Measurements from ENCODE around the gene NOXO1.

NOXO1 gene

DNA sequence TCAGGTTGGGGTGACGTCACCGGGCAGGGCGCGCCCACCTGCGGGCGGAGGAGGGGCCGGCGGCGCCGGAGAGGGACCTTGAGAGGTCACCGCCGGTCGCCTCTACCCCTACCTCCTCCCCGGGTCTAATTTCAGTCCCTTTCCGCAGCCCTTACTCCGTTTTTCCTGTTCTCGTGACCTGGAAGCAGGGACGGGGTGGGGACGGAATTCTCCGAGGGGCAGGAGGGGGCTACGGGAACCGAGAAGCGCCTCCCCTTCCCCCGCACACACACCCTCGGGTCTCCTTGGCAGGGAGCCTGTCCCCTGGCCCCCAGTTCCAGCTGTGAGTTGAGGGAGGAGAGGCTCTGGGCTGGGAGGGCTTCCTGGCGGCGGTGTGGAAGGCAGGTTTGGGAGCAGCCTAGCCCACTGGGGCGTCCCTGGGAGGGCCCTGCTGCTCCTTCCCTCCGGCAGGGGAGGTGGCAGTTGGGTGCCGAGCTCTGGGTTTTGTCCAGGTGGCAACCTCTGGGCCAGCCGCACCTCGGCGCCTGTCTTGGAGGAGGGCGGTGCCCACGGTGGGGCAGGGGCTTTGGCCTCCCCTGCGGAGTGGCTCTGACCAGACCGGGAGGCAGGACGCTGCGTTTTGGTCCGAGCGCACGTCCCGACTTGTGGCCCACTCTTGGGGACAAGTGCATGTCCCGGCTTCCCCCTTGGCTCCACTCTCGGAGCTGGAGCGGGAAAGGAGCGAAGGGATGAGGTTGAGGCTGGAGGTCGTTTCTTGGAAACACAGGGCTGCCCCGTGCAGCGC, 9.3 kb upstream of the NOXO1 start:
- DNase-seq (no peak), ATAC-seq (ENCODE audit: insufficient read depth, low read depth) (no peak)
- Histone ChIP-seq H3K9me3 (ENCODE audit: insufficient read depth, low read length, severe bottlenecking) (no peaks in the 10 kb centered on the region), H3K27me3 (ENCODE audit: insufficient read depth, low read length, poor library complexity) (no peaks in the 10 kb centered on the region), H3K4me3 (ENCODE audit: low read depth in 1 of 2, low read length in 2 of 2) (no peak overlapping the region), H3K9ac (ENCODE audit: low read depth, low read length) (no peak overlapping the region), H3K27ac (ENCODE audit: low read length) (no peak overlapping the region), H3K4me2 (ENCODE audit: insufficient read depth, low read length) (no peak overlapping the region), H4K20me1 (ENCODE audit: insufficient read depth, low read length) (no peaks in the 10 kb centered on the region), H2AFZ (ENCODE audit: low read depth, low read length) (no peak overlapping the region), H3K4me1 (ENCODE audit: insufficient read depth, low read length) (peaks cover under 1% of the 10 kb centered on the region; the same call in 1 of the 2 replicates), H3K79me2 (ENCODE audit: insufficient read depth, low read length) (no peaks in the 10 kb centered on the region), H3K36me3 (ENCODE audit: insufficient read depth, low read length) (peaks cover 9% of the 10 kb centered on the region)
- TF ChIP-seq CTCF (IDR thresholded peaks at IDR 0.05; ENCODE audit: borderline replicate concordance, extremely low read depth, low read length, poor library complexity, severe bottlenecking) (no peak), EZH2 (IDR thresholded peaks at IDR 0.05; ENCODE audit: borderline replicate concordance, low read depth, low read length, severe bottlenecking) (no peak)

GRCh38 chr16:1990101-1990350, 8.8 kb upstream of the NOXO1 start:
- H2AFZ ChIP-seq (ENCODE audit: low read depth, low read length): no peak overlapping the region
- DNase-seq: no peak
- no peak for TF ChIP-seq EZH2 (IDR thresholded peaks at IDR 0.05; ENCODE audit: borderline replicate concordance, low read depth, low read length, severe bottlenecking)
- TF ChIP-seq CTCF (IDR thresholded peaks at IDR 0.05; ENCODE audit: borderline replicate concordance, extremely low read depth, low read length, poor library complexity, severe bottlenecking): no peak
- H3K9ac ChIP-seq (ENCODE audit: low read depth, low read length): no peak overlapping the region
- H3K27ac ChIP-seq (ENCODE audit: low read length): no peak overlapping the region
- no peaks in the 10 kb centered on the region for H3K9me3 ChIP-seq (ENCODE audit: insufficient read depth, low read length, severe bottlenecking)
- peaks cover 3% of the 10 kb centered on the region for H3K79me2 ChIP-seq (ENCODE audit: insufficient read depth, low read length)
- no peaks in the 10 kb centered on the region for H3K27me3 ChIP-seq (ENCODE audit: insufficient read depth, low read length, poor library complexity)
- no peaks in the 10 kb centered on the region for H4K20me1 ChIP-seq (ENCODE audit: insufficient read depth, low read length)
- H3K4me2 ChIP-seq (ENCODE audit: insufficient read depth, low read length): no peak overlapping the region
- peaks cover 13% of the 10 kb centered on the region for H3K36me3 ChIP-seq (ENCODE audit: insufficient read depth, low read length)
- peaks cover 6% of the 10 kb centered on the region for H3K4me1 ChIP-seq (ENCODE audit: insufficient read depth, low read length)
- H3K4me3 ChIP-seq (ENCODE audit: low read depth in 1 of 2, low read length in 2 of 2): no peak overlapping the region
- no peak for ATAC-seq (ENCODE audit: insufficient read depth, low read depth)

- Histone ChIP-seq H2AFZ (ENCODE audit: low read depth, low read length) (no peak within 1 kb of the TSS), H3K79me2 (ENCODE audit: insufficient read depth, low read length) (peaks cover 9% of the 10 kb centered on the region), H3K4me1 (ENCODE audit: insufficient read depth, low read length) (peaks cover 12% of the 10 kb centered on the region), H3K4me2 (ENCODE audit: insufficient read depth, low read length) (no peak within 1 kb of the TSS), H3K27me3 (ENCODE audit: insufficient read depth, low read length, poor library complexity) (no peaks in the 10 kb centered on the region), H3K36me3 (ENCODE audit: insufficient read depth, low read length) (peaks cover 16% of the 10 kb centered on the region), H4K20me1 (ENCODE audit: insufficient read depth, low read length) (no peaks in the 10 kb centered on the region), H3K9me3 (ENCODE audit: insufficient read depth, low read length, severe bottlenecking) (no peaks in the 10 kb centered on the region), H3K27ac (ENCODE audit: low read length) (no peak within 1 kb of the TSS), H3K9ac (ENCODE audit: low read depth, low read length) (no peak within 1 kb of the TSS), H3K4me3 (ENCODE audit: low read depth in 1 of 2, low read length in 2 of 2) (no peak within 1 kb of the TSS)
- TF ChIP-seq EZH2 (IDR thresholded peaks at IDR 0.05; ENCODE audit: borderline replicate concordance, low read depth, low read length, severe bottlenecking) (no peak), CTCF (IDR thresholded peaks at IDR 0.05; ENCODE audit: borderline replicate concordance, extremely low read depth, low read length, poor library complexity, severe bottlenecking) (no peak)
- ATAC-seq (ENCODE audit: insufficient read depth, low read depth): no peak
- no peak for DNase-seq
These were observed 8.2 kb upstream of the NOXO1 start, which contains the start of gene SYNGR3 for GRCh38 chr16:1989209-1990100. SYNGR3 (plus strand) TSS chr16:1989970; CDS start chr16:1990103, 133 bp downstream.

Measured in DND-41 (cell line).